Hematopoietic multipotent progenitor cell treated with erythropoietin and hydrocortisone succinate and interleukin-3 and kit ligand, for 17 days (in vitro differentiated cells): Measurements from ENCODE around the gene B4GALT5.

Experiments
- DNase-seq: peaks from one replicate; pipeline ENCODE4 v3.0.0-alpha.2; 2015; ENCODE audit warnings: low spot score

Gene B4GALT5

GRCh38 chr20:49700411-49701185 is 13.1 kb downstream of the B4GALT5 start:
- no peak for DNase-seq

GRCh38 chr20:49699200-49699992 is 14.3 kb downstream of the B4GALT5 start:
- peak; percentile 77 for DNase-seq

GRCh38 chr20:49698477-49698876 is 15.2 kb downstream of the B4GALT5 start:
- DNase-seq = no peak

DNA sequence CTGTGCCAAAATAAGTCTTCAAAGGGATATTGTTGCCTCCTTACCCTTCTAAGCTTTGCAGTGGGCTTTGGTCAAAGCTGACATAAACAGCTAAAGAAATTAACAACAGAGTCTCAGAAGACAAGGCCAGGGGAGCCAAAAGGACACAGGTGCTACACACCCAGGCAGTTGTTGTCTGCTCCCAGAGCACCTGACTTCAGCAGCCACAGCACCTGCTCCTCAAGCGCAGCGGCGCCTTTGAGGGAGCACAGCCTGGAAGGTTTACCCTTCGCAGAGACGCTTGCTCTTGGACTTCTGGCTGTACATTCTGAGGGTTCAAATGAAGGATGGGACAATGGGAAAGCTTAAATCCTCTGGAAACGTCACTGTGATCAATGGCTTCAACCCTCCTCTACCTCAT is 16.6 kb downstream of the B4GALT5 start:
- no peak for DNase-seq

GRCh38 chr20:49696594-49696993 is 17.1 kb downstream of the B4GALT5 start:
- DNase-seq = no peak

- DNase-seq = no peak
Measured at GRCh38 chr20:49695830-49696229, 17.8 kb downstream of the B4GALT5 start.

DNA sequence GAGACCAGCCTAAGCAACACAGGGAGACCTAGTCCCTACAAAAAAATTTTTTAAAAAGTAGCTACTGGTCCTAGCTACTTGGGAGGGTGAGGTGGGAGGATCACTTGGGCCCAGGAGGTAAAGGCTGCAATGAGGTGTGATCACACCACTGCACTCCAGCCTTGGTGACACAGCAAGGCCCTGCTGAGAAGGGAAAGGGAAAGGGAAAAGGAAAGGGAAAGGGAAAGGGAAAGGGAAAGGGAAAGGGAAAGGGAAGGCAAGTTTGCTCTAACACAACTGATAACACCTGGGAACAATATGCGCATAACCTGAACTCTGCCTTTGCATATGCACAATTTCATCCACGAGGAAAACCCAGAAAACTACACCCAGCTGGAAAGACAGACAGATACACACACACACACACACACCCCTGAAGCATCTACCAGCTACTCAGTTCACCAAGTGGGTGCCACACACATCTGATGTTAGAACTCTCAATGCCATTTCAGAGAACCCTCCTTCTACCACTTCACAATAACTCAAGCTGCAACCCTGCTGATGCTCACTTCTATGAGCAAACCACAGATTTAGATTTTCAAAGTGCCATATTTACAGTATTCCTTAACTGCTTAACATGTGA is 19.1 kb downstream of the B4GALT5 start:
- DNase-seq = no peak

DNA sequence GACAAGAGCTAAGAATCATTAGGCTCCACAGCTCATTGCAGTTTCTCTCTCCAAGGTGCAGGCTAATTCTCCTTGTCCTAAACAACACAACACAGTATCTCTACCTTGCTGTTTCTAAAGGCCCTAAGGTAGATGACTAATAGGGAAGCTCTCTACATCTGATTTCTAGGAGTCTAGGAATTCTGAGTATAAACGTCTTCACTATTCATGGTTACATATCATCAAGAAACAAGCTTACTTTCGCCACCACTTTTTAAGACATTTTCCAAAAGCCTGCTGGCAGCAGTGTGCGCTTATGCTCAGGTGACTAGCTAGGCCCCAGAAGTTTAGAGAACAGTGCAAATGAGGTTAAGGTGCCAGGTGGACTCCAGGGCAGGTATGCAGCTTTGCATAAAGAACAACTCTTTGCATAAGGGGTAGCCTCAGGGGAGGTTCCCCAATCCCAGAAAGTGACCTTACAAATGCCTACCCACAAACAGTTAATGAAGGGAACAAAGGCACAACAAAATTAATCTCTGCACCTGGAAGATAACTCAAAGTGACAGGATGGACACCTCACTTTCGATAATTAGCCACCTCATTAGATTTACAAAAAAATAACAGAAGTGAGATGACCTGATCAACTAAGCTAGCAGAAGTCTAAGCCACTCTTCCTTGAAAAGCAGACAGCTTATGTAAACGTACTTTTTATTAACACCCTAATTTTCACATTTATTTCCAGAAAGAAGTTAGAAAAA is 20.1 kb downstream of the B4GALT5 start:
- no peak for DNase-seq

DNA sequence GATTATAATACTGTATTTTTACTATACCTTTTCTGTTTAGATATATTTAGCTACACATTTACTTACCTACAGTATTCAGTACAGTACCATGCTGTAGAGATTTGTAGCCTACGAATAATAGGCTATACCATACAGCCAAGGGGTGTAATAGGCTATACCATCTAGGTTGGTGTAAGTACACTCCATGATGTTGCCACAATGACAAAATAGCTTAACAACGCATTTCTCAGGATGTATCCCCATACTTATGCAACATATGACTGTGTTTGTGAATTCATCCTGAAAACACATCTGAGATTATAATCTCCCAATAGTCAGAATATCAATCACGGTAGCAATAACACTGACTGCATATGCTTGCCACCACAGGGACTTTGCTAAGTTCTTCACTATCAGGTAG is 20.7 kb downstream of the B4GALT5 start:
- no peak for DNase-seq

DNA sequence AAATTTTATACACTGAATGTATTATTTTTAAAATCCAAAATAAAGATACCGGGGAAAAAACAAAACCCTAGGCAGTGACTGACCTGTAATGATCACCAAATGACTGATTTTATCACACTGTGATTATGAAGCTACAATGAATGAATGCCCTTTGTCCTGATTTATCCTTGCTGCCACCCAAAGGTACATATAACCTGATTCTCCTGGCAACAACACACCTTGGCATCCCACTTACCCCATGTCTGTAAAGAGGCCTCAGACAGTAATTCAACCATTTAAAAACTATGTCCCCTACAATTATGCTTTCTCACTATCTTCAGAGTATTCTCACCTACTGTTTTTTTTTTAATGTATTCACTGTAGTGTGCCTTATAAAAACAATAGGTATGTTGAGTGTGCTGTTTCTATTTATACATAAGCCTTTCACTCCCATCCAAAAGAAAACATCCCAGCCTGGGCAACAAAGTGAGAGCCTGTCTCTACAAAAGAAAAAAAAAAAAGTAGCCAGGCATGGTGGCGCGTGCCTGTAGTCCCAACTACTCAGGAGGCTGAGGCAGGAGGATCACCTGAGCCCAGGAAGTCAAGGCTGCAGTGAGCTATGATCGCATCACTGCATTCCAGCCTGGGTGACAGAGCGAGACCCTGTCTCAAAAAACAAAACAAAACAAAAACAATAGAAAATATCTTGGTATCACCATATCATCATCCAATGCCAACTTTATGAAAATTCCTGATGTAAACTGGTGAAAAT is 21.7 kb downstream of the B4GALT5 start:
- no peak for DNase-seq

GRCh38 chr20:49690899-49691620 is 22.6 kb downstream of the B4GALT5 start:
- peak; percentile 82 for DNase-seq

GRCh38 chr20:49687595-49688567 is 25.8 kb downstream of the B4GALT5 start:
- no peak for DNase-seq

GRCh38 chr20:49685809-49686208 is 27.9 kb downstream of the B4GALT5 start:
- DNase-seq = peak; percentile 68

GRCh38 chr20:49685161-49685601 is 28.5 kb downstream of the B4GALT5 start:
- no peak for DNase-seq

- DNase-seq = no peak
Measured at GRCh38 chr20:49684335-49684997, 29.2 kb downstream of the B4GALT5 start.

DNA sequence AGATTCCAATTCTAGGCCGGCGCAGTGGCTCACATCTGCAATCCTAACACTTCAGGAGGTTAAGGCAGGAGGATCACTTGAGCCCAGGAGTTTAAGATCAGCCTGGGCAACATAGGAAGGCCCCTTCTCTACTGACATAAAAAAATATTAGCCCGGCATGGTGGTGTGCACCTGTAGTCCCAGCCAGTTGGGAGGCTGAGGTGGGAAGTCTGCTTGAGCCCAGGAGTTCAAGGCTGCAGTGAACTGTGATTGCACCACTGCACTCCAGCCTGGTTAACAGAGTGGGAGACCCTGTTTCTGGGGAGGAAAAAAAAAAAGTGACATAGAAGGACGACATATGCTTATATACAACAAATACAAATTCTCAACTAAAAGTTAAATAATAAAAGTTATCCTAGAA is 30.9 kb downstream of the B4GALT5 start:
- no peak for DNase-seq

DNA sequence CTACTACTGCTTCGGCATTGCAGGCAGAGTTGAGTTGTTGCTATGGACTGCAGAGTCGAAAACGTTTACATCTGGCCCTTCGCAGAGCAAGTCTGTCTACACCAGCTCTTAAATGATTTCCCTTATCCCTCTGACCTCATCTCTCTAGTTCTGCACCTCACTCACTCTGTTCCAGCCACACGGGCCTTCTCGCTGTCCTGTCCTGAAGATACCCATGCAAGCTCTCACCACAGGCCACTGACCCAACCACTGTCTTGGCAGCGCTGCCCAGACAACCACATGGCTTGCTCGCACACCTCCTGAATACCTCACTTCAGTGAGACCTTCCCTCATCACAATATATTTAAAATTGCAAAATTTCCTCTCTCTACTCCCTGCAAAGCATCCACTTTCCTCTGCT is 31.4 kb downstream of the B4GALT5 start:
- DNase-seq = no peak

- no peak for DNase-seq
Measured at GRCh38 chr20:49681850-49682216, 31.8 kb downstream of the B4GALT5 start.

DNA sequence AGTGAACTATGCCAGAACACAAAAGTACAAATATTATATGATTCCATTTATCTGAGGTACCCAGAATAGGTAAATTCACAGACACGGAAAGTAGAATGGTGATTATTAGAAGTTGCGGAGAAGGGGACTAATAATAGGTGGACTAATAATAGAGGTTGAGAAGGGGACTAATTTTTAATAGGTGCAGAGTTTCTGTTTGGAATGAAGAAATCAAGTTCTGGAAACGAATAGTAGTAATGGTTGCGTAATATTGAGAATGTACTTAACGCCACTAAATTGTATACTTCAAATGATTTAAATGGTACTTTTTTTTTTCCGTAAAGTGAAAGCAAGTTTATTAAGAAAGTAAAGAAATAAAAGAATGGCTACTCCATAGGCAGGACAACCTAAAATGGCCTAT is 33.2 kb downstream of the B4GALT5 start:
- no peak for DNase-seq
